Endothelial cell of umbilical vein (primary cell): ENCODE results near the gene SERINC2. TPM values are rescaled to one million over a fixed set of nuclear protein-coding genes. Genes with fewer than 3 reads are reported as not detected.

Experiments used
- BruUV-seq: library from RNA; stranded (reverse); fragments of 400-500 nt; replicated peaks from 2 replicates; lab custom pipeline; 2021; lab: Mats Ljungman, UMichigan
- CTCF ChIA-PET: fragments of 300-600, 350-600 bp; sonication (Branson Sonifier 250); formaldehyde crosslinking; loops from one replicate; lab custom pipeline; 2021; ENCODE audit warnings: antibody characterized with exemption, inconsistent platforms; lab: Charles Lee
- POLR2A ChIA-PET: fragments of 300-600, 350-600 bp; sonication (Branson Sonifier 250); formaldehyde crosslinking; loops from one replicate; lab custom pipeline; 2021; ENCODE audit warnings: antibody characterized with exemption, inconsistent platforms; lab: Charles Lee
- DNase-seq: peaks from one replicate; pipeline ENCODE4 v3.0.0-alpha.2; 2011; ENCODE audit warnings: low read depth, low spot score
- FAIRE-seq: peaks from 2 replicates; lab custom pipeline; 2011; peaks lifted over from hg19 to GRCh38; lab: Jason Lieb, UNC
- H2AFZ ChIP-seq: 2 replicates; pipeline ENCODE4 v1.6.0; 2012; ENCODE audit warnings: low read depth, low read length, control low read depth, inconsistent platforms
- H3K27ac ChIP-seq: 2 replicates; pipeline ENCODE4 v1.5.1; 2011; ENCODE audit warnings: low read depth, mild to moderate bottlenecking, control low read depth, low read length, moderate library complexity; ENCODE audit not compliant: insufficient read depth
- H3K27me3 ChIP-seq, 2 experiments: 2 replicates each; pipeline versions ENCODE4 v1.6.0 to v1.6.1; 2011; ENCODE audit warnings: low read length in 2 of 2, mixed read lengths in 1 of 2; ENCODE audit not compliant: control insufficient read depth in 2 of 2, insufficient read depth in 2 of 2
- H3K36me3 ChIP-seq, 2 experiments: 2 replicates in 1 of 2; 3 replicates in 1 of 2; pipeline ENCODE4 v1.5.1; 2011; ENCODE audit warnings: low read length in 2 of 2, mild to moderate bottlenecking in 1 of 2, moderate library complexity in 1 of 2; ENCODE audit not compliant: control insufficient read depth in 2 of 2, insufficient read depth in 2 of 2; ENCODE audit errors: extremely low read depth in 1 of 2
- H3K4me1 ChIP-seq: 3 replicates; pipeline ENCODE4 v1.5.1; 2011; ENCODE audit warnings: mild to moderate bottlenecking, low read length; ENCODE audit not compliant: control insufficient read depth, insufficient read depth; ENCODE audit errors: extremely low read depth
- H3K4me2 ChIP-seq: 2 replicates; pipeline ENCODE4 v1.6.1; 2011; ENCODE audit warnings: low read length, control low read depth, mixed read lengths; ENCODE audit not compliant: insufficient read depth
- H3K4me3 ChIP-seq, 3 experiments: fragments of 200-600 bp in 1 of 3; sonication (generic), shearing (Covaris generic) in 1 of 3; replicated peaks in 1 of 3; 2 replicates each; pipeline ENCODE4 v1.5.1; 2011 to 2016; ENCODE audit warnings: control low read depth in 3 of 3, low read length in 3 of 3, mild to moderate bottlenecking in 2 of 3, inconsistent platforms in 1 of 3, low read depth in 1 of 3, moderate library complexity in 1 of 3; ENCODE audit not compliant: insufficient read depth in 1 of 3
- H3K79me2 ChIP-seq: 2 replicates; pipeline ENCODE4 v1.6.0; 2012; ENCODE audit warnings: low read length, inconsistent platforms; ENCODE audit not compliant: control insufficient read depth, insufficient read depth
- H3K9ac ChIP-seq: replicated peaks from 2 replicates; pipeline ENCODE3; 2011; ENCODE audit warnings: low read length, control low read depth; ENCODE audit not compliant: insufficient read depth; ENCODE audit errors: extremely low read depth
- H3K9me1 ChIP-seq: replicated peaks from 3 replicates; pipeline ENCODE4 v1.6.0; 2011; ENCODE audit warnings: mild to moderate bottlenecking, low read length; ENCODE audit not compliant: control insufficient read depth, insufficient read depth; ENCODE audit errors: extremely low read depth
- H3K9me3 ChIP-seq: replicated peaks from 2 replicates; pipeline ENCODE4 v1.5.1; 2012; ENCODE audit warnings: low read length, inconsistent platforms; ENCODE audit not compliant: control insufficient read depth, insufficient read depth
- H4K20me1 ChIP-seq: replicated peaks from 2 replicates; pipeline ENCODE3; 2011; ENCODE audit warnings: mild to moderate bottlenecking, low read length; ENCODE audit not compliant: control insufficient read depth, insufficient read depth; ENCODE audit errors: extremely low read depth
- CTCF ChIP-seq, 2 donors: IDR thresholded peaks; 1 replicate in 1 of 2; 2 replicates in 1 of 2; pipeline ENCODE4 v1.5.1; 2011; ENCODE audit warnings: low read length in 2 of 2, mild to moderate bottlenecking in 2 of 2, moderate library complexity in 2 of 2, control low read depth in 1 of 2, inconsistent platforms in 1 of 2, low read depth in 1 of 2; ENCODE audit not compliant: insufficient read depth in 1 of 2; ENCODE audit errors: extremely low read depth in 1 of 2
- EZH2 ChIP-seq: IDR thresholded peaks from 2 replicates; pipeline ENCODE4 v1.6.1; 2012; ENCODE audit warnings: borderline replicate concordance, low read depth, mild to moderate bottlenecking, moderate library complexity, low read length, inconsistent platforms; ENCODE audit not compliant: severe bottlenecking
- FOS ChIP-seq: IDR thresholded peaks from 2 replicates; pipeline ENCODE4 v1.6.1; 2011; ENCODE audit warnings: mild to moderate bottlenecking, low read length, moderate library complexity, borderline replicate concordance; ENCODE audit not compliant: insufficient read depth
- GATA2 ChIP-seq: IDR thresholded peaks from 2 replicates; pipeline ENCODE4 v1.7.0; 2011; ENCODE audit warnings: low read depth, mild to moderate bottlenecking, moderate library complexity, mixed read lengths, low read length; ENCODE audit not compliant: insufficient read length, insufficient read depth
- JUN ChIP-seq: IDR thresholded peaks from 2 replicates; pipeline ENCODE4 v1.6.1; 2011; ENCODE audit warnings: borderline replicate concordance, low read depth; ENCODE audit not compliant: insufficient read length, insufficient read depth
- MAX ChIP-seq: IDR thresholded peaks from 2 replicates; pipeline ENCODE4 v1.6.1; 2011; ENCODE audit not compliant: insufficient read depth, insufficient read length
- POLR2A ChIP-seq: IDR thresholded peaks from 2 replicates; pipeline ENCODE4 v1.6.1; 2012; ENCODE audit warnings: low read depth, mild to moderate bottlenecking, control low read depth, low read length
- POLR2AphosphoS5 ChIP-seq: IDR thresholded peaks from 2 replicates; pipeline ENCODE4 v1.6.1; 2012; ENCODE audit warnings: low read depth, mild to moderate bottlenecking, control low read depth, low read length, moderate library complexity; ENCODE audit not compliant: insufficient read depth
- dilution Hi-C: fragments of 300-500 bp; cut with MboI; formaldehyde crosslinking; loops from one replicate; pipeline ENCODE4 v1.15.0; 2019; ENCODE audit warnings: low sequenced_read_pairs; ENCODE audit not compliant: extremely low pct_ligation_motif_present
- intact Hi-C: fragments of 100-400 bp; cut with micrococcal nuclease; formaldehyde crosslinking; loops from one replicate; pipeline ENCODE4 v1.10.0; 2022
- polyA plus RNA-seq, 4 experiments: library from polyadenylated mRNA; depleted of rRNA in 3 of 4; stranded (reverse) in 3 of 4; unstranded in 1 of 4; fragments of >200 nt; gene quantifications; 2 replicates each; pipeline versions ENCODE4 v1.2.1 to v1.2.3, GENCODE V29; 2011 to 2012; ENCODE audit warnings: missing spikeins in 1 of 4
- total RNA-seq: library from RNA; stranded (reverse); gene quantifications from 2 replicates; pipeline ENCODE4 v1.2.3, GENCODE V29; 2021

The SERINC2 gene
- total and polyA plus RNA-seq, 2 donors (not counting 3 experiments of a cell fraction or from before 2014, with no cell fraction given) = 19.4 to 34.6 TPM

- POLR2A ChIA-PET = no interaction called here
- FAIRE-seq = no peak
- CTCF ChIA-PET = no interaction called here
Measured at GRCh38 chr1:31378001-31378400, 35.0 kb upstream of the SERINC2 start.

More at GRCh38 chr1:31378001-31378400, 35.0 kb upstream of the SERINC2 start:
- H3K27me3 ChIP-seq = no peaks in the 10 kb centered on the region
- H3K4me3 ChIP-seq = no peak overlapping the region
- no peak overlapping the region for H2AFZ ChIP-seq
- TF ChIP-seq POLR2AphosphoS5 (no peak), FOS (no peak), GATA2 (no peak), EZH2 (no peak), JUN (no peak), MAX (no peak), CTCF (IDR thresholded peaks at IDR 0.05; ENCODE audit: extremely low read depth in 1 of 2, insufficient read depth in 1 of 2, low read depth in 1 of 2, low read length in 2 of 2) (no peak), POLR2A (no peak)
- no peaks in the 10 kb centered on the region for H3K36me3 ChIP-seq
- peaks cover 5% of the 10 kb centered on the region for H3K4me1 ChIP-seq
- DNase-seq = no peak
- intact Hi-C loops (no loop called here), dilution Hi-C loops (no loop called here)
- H3K79me2 ChIP-seq = no peaks in the 10 kb centered on the region
- no TSS peak for BruUV-seq
- H3K9me3 ChIP-seq = no peaks in the 10 kb centered on the region
- H3K4me2 ChIP-seq = no peak overlapping the region
- no peaks in the 10 kb centered on the region for H4K20me1 ChIP-seq
- no peaks in the 10 kb centered on the region for H3K9me1 ChIP-seq
- no peak overlapping the region for H3K27ac ChIP-seq
- no peak overlapping the region for H3K9ac ChIP-seq
